H1 (cell line): ENCODE results near the gene ANKRD11. TPM values are rescaled to one million over a fixed set of nuclear protein-coding genes. Genes with fewer than 3 reads are reported as not detected.
A peak's percentile ranks its signal among the peaks of the same experiment; 100 is the strongest.

Experiments used
- CTCF ChIA-PET: fragments of 300-600 bp; sonication (Branson Sonifier 250); formaldehyde crosslinking; loops from one replicate; lab custom pipeline; 2021; ENCODE audit not compliant: partially characterized antibody; lab: Charles Lee
- POLR2A ChIA-PET: fragments of 300-600 bp; sonication (Branson Sonifier 250); formaldehyde crosslinking; loops from one replicate; lab custom pipeline; 2021; ENCODE audit warnings: inconsistent platforms; ENCODE audit not compliant: partially characterized antibody; lab: Charles Lee
- DNase-seq, 2 experiments: peaks; one replicate each; pipeline versions ENCODE4 v3.0.0 to v3.0.0-alpha.2; 2010 to 2022; ENCODE audit warnings: low spot score in 2 of 2, low read depth in 1 of 2, mixed read lengths in 1 of 2
- FAIRE-seq: peaks from 2 replicates; lab custom pipeline; 2011; peaks lifted over from hg19 to GRCh38; lab: Jason Lieb, UNC
- H2AFZ ChIP-seq: 2 replicates; pipeline ENCODE4 v1.8.1; 2012; ENCODE audit warnings: low read length, inconsistent platforms
- H2AK5ac ChIP-seq: 2 replicates; pipeline ENCODE4 v1.6.1; 2013; ENCODE audit warnings: low read depth, low read length
- H2BK120ac ChIP-seq: replicated peaks from 2 replicates; pipeline ENCODE3; 2013; ENCODE audit warnings: low read depth, low read length, inconsistent platforms
- H2BK12ac ChIP-seq: 2 replicates; pipeline ENCODE4 v1.6.1; 2013; ENCODE audit warnings: low read depth, low read length
- H2BK15ac ChIP-seq: 2 replicates; pipeline ENCODE4 v1.6.1; 2013; ENCODE audit warnings: low read length
- H2BK20ac ChIP-seq: 2 replicates; pipeline ENCODE4 v1.6.1; 2013; ENCODE audit warnings: low read length
- H2BK5ac ChIP-seq: 2 replicates; pipeline ENCODE4 v1.6.1; 2013; ENCODE audit warnings: low read depth, low read length
- H3K14ac ChIP-seq: 2 replicates; pipeline ENCODE4 v1.6.1; 2013; ENCODE audit warnings: inconsistent platforms; ENCODE audit not compliant: insufficient read length
- H3K18ac ChIP-seq: 2 replicates; pipeline ENCODE4 v1.6.1; 2013; ENCODE audit warnings: low read length; ENCODE audit errors: extremely low read depth
- H3K23ac ChIP-seq: 2 replicates; pipeline ENCODE4 v1.6.1; 2013; ENCODE audit warnings: inconsistent platforms; ENCODE audit not compliant: insufficient read length
- H3K23me2 ChIP-seq: 2 replicates; pipeline ENCODE4 v1.6.1; 2013; ENCODE audit warnings: low read depth, low read length
- H3K27ac ChIP-seq: 2 replicates; pipeline ENCODE4 v1.6.1; 2011; ENCODE audit warnings: low read depth, low read length, inconsistent platforms
- H3K27me3 ChIP-seq, 4 experiments: replicated peaks in 1 of 4; 1 replicate in 1 of 4; 2 replicates in 3 of 4; pipeline versions ENCODE4 v1.6.1 to v1.8.1; 2011 to 2013; ENCODE audit warnings: low read length in 3 of 4, mild to moderate bottlenecking in 3 of 4, inconsistent platforms in 2 of 4, mixed read lengths in 2 of 4, moderate library complexity in 1 of 4; ENCODE audit not compliant: control insufficient read depth in 3 of 4, insufficient read depth in 3 of 4; ENCODE audit errors: extremely low read depth in 1 of 4
- H3K36me3 ChIP-seq, 4 experiments: 2 replicates each; pipeline versions ENCODE4 v1.6.1 to v1.8.1; 2011 to 2013; ENCODE audit warnings: mild to moderate bottlenecking in 4 of 4, low read length in 3 of 4, moderate library complexity in 2 of 4, control low read depth in 1 of 4, inconsistent platforms in 1 of 4; ENCODE audit not compliant: insufficient read depth in 4 of 4, control insufficient read depth in 2 of 4
- H3K4ac ChIP-seq: replicated peaks from 2 replicates; pipeline ENCODE3; 2013; ENCODE audit warnings: low read length, low read depth, mixed read lengths, inconsistent platforms; ENCODE audit not compliant: insufficient read length
- H3K4me1 ChIP-seq, 4 experiments: replicated peaks in 1 of 4; 1 replicate in 1 of 4; 2 replicates in 3 of 4; pipeline versions ENCODE4 v1.6.1 to v1.8.1; 2011 to 2013; ENCODE audit warnings: low read length in 3 of 4, inconsistent platforms in 2 of 4, mixed read lengths in 1 of 4; ENCODE audit not compliant: insufficient read depth in 4 of 4, control insufficient read depth in 3 of 4
- H3K4me2 ChIP-seq, 2 experiments: 2 replicates each; pipeline versions ENCODE4 v1.6.1 to v1.8.1; 2011 to 2013; ENCODE audit warnings: low read depth in 2 of 2, low read length in 2 of 2, control low read depth in 1 of 2, inconsistent platforms in 1 of 2, mild to moderate bottlenecking in 1 of 2; ENCODE audit not compliant: insufficient read depth in 1 of 2
- H3K4me3 ChIP-seq, 4 experiments: fragments of 200-600, 300-600 bp in 1 of 4; sonication (generic), shearing (Covaris generic), sonication (Bioruptor Twin) in 1 of 4; 2 replicates each; pipeline versions ENCODE4 v1.5.1 to v1.8.1; 2011 to 2016; ENCODE audit warnings: low read length in 4 of 4, low read depth in 3 of 4, control low read depth in 2 of 4, inconsistent platforms in 2 of 4, mild to moderate bottlenecking in 2 of 4, mixed read lengths in 1 of 4, moderate library complexity in 1 of 4; ENCODE audit not compliant: insufficient read depth in 2 of 4; ENCODE audit errors: extremely low read depth in 1 of 4
- H3K56ac ChIP-seq: replicated peaks from 2 replicates; pipeline ENCODE3; 2013; ENCODE audit warnings: low read depth, mild to moderate bottlenecking, mixed read lengths, low read length, inconsistent platforms; ENCODE audit not compliant: insufficient read length
- H3K79me1 ChIP-seq: 2 replicates; pipeline ENCODE4 v1.6.1; 2013; ENCODE audit warnings: low read depth, low read length, control low read depth
- H3K79me2 ChIP-seq, 2 experiments: 2 replicates each; pipeline versions ENCODE4 v1.6.1 to v1.8.1; 2012 to 2013; ENCODE audit warnings: low read length in 2 of 2, mild to moderate bottlenecking in 2 of 2, inconsistent platforms in 1 of 2; ENCODE audit not compliant: insufficient read depth in 2 of 2, control insufficient read depth in 1 of 2
- H3K9ac ChIP-seq, 4 experiments: replicated peaks in 1 of 4; 1 replicate in 1 of 4; 2 replicates in 3 of 4; pipeline versions ENCODE4 v1.6.1 to v1.8.1; 2011 to 2013; ENCODE audit warnings: low read depth in 3 of 4, low read length in 3 of 4, control low read depth in 2 of 4, mild to moderate bottlenecking in 2 of 4, moderate library complexity in 2 of 4, inconsistent platforms in 1 of 4; ENCODE audit errors: extremely low read depth in 1 of 4
- H3K9me3 ChIP-seq, 2 experiments: 2 replicates each; pipeline versions ENCODE4 v1.6.1 to v1.8.1; 2012 to 2013; ENCODE audit warnings: mild to moderate bottlenecking in 2 of 2, moderate library complexity in 2 of 2, control low read depth in 1 of 2, inconsistent platforms in 1 of 2, low read depth in 1 of 2, low read length in 1 of 2, mixed read lengths in 1 of 2; ENCODE audit not compliant: insufficient read depth in 2 of 2
- H4K20me1 ChIP-seq, 2 experiments: replicated peaks in 1 of 2; 2 replicates each; pipeline versions ENCODE3 to v1.8.1; 2011 to 2013; ENCODE audit warnings: inconsistent platforms in 2 of 2, low read length in 2 of 2, mild to moderate bottlenecking in 1 of 2; ENCODE audit not compliant: insufficient read depth in 2 of 2, control insufficient read depth in 1 of 2
- H4K5ac ChIP-seq: 2 replicates; pipeline ENCODE4 v1.6.1; 2013; ENCODE audit warnings: low read length, low read depth, mixed read lengths, inconsistent platforms; ENCODE audit not compliant: insufficient read length
- H4K8ac ChIP-seq: 2 replicates; pipeline ENCODE4 v1.8.0; 2013; ENCODE audit warnings: mild to moderate bottlenecking, moderate library complexity, low read length, inconsistent platforms; ENCODE audit not compliant: insufficient read depth; ENCODE audit errors: extremely low read depth
- H4K91ac ChIP-seq: replicated peaks from 2 replicates; pipeline ENCODE3; 2013; ENCODE audit warnings: low read length, mixed read lengths, inconsistent platforms; ENCODE audit not compliant: insufficient read length
- PHF8 ChIP-seq: fragments of 200-600 bp; sonication (generic); conservative IDR thresholded peaks from 2 replicates; pipeline ENCODE4 v1.7.1; 2012; ENCODE audit warnings: low read depth, mild to moderate bottlenecking, inconsistent platforms, low read length, moderate library complexity
- POLR2A ChIP-seq, 2 experiments: IDR thresholded peaks; 1 replicate in 1 of 2; 2 replicates in 1 of 2; pipeline ENCODE4 v1.6.1; 2011; ENCODE audit warnings: low read depth in 2 of 2, low read length in 2 of 2, mild to moderate bottlenecking in 2 of 2; ENCODE audit errors: control extremely low read depth in 1 of 2
- WGBS, 2 experiments: shearing (Covaris generic) in 1 of 2; methylation state at CpG; one replicate each; pipeline versions ENCODE4 v1.1.6 to v1.1.7; 2013 to 2015; ENCODE audit warnings: low lambda C conversion rate in 2 of 2, mixed read lengths in 2 of 2, inconsistent platforms in 1 of 2, low coverage in 1 of 2, missing lambda C conversion rate in 1 of 2; ENCODE audit not compliant: insufficient replicate concordance in 2 of 2, insufficient coverage in 1 of 2, insufficient read length in 1 of 2; ENCODE audit errors: extremely low coverage in 1 of 2, missing lambda C conversion rate in 1 of 2; 5-methylcytosine and 5-hydroxymethylcytosine counted together
- polyA plus RNA-seq, 7 experiments: library from polyadenylated mRNA; depleted of rRNA in 3 of 7; stranded (reverse) in 5 of 7; unstranded in 2 of 7; fragments of >200 nt in 5 of 7; fragments of 200-250 nt in 2 of 7; gene quantifications; 1 replicate in 5 of 7; 2 replicates in 1 of 7; 4 replicates in 1 of 7; pipeline versions ENCODE4 v1.2.1 to v1.2.3, GENCODE V29; 2011 to 2013; ENCODE audit warnings: missing spikeins in 2 of 7, mixed read lengths in 2 of 7
- total RNA-seq: library from RNA; stranded (reverse); fragmentation: NEBNext Ultra II Directional; extraction: Animal tissue kit (Norgen Biotek cat#: 25700); gene quantifications from 2 replicates; pipeline ENCODE4 v1.2.1, GENCODE V29; 2021

ANKRD11 gene
- total and polyA plus RNA-seq, 2 of the 8 experiments (the other 6 are each of a cell fraction or from before 2014, with no cell fraction given) = 46.5 to 142 TPM

- no peak overlapping the region for H3K4me2 ChIP-seq
- no peak overlapping the region for H3K23ac ChIP-seq
- 95% methylated on average over 10 of the region's 28 CpGs; no CpG with 5 or more reads in 1 of the 2 experiments for WGBS, 2 experiments
- no peaks in the 10 kb centered on the region for H3K4me1 ChIP-seq
- H2BK20ac ChIP-seq = no peak overlapping the region
- H2AFZ ChIP-seq = no peak overlapping the region
- H3K9me3 ChIP-seq = no peaks in the 10 kb centered on the region
- no peak overlapping the region for H3K18ac ChIP-seq
- no peak overlapping the region for H4K8ac ChIP-seq
- H2BK15ac ChIP-seq = no peak overlapping the region
- peaks cover 19 to 68% (median 45%) of the 10 kb centered on the region in 4 experiments; a peak in 7 of 8 replicates for H3K36me3 ChIP-seq
- TF ChIP-seq POLR2A (IDR thresholded peaks at IDR 0.05; ENCODE audit: control extremely low read depth in 1 of 2, low read depth in 2 of 2, low read length in 2 of 2) (0 out of 3 replicates have a peak, but pooled peaks of 1 of the 2 experiments have one; percentile 18), PHF8 (no peak)
- H3K4ac ChIP-seq = no peak overlapping the region
- H3K79me2 ChIP-seq = no peaks in the 10 kb centered on the region; a peak in 1 of 4 replicates
- no peak overlapping the region for H4K91ac ChIP-seq
- CTCF ChIA-PET = interaction anchor here (0.8 to 2.8 kb wide), 10 partner anchors 8 to 276 kb away, joined by 3 to 17 read pairs (median 5); no protein-coding TSS in a partner anchor
- H3K27ac ChIP-seq = no peak overlapping the region
- H3K4me3 ChIP-seq = no peak overlapping the region
- H3K23me2 ChIP-seq = no peaks in the 10 kb centered on the region
- H3K56ac ChIP-seq = no peak overlapping the region
- DNase-seq (no peak), FAIRE-seq (no peak)
- no peak overlapping the region for H2BK12ac ChIP-seq
- H2BK5ac ChIP-seq = no peak overlapping the region; the same call in 1 of the 2 replicates
- no peak overlapping the region for H4K5ac ChIP-seq
- POLR2A ChIA-PET = interaction anchor here (0.7 to 2.9 kb wide), 4 partner anchors 11 to 18 kb away, joined by 3 to 15 read pairs (median 3); no protein-coding TSS in a partner anchor
- no peak overlapping the region for H2BK120ac ChIP-seq
- H3K9ac ChIP-seq = no peak overlapping the region
- H3K14ac ChIP-seq = no peak overlapping the region
- peaks cover 7 to 8% of the 10 kb centered on the region in 2 experiments for H4K20me1 ChIP-seq
- peaks cover 12% of the 10 kb centered on the region for H3K79me1 ChIP-seq
- no peaks in the 10 kb centered on the region for H3K27me3 ChIP-seq
- no peak overlapping the region for H2AK5ac ChIP-seq
These were observed 209.2 kb downstream of the ANKRD11 start for GRCh38 chr16:89281189-89281577.
